ENCODE measurements around the gene NMT1. TPM values are rescaled to one million over a fixed set of nuclear protein-coding genes. Genes with fewer than 3 reads are reported as not detected.

NMT1 gene
- total and polyA plus RNA-seq, 2 of the 13 experiments (the other 11 are each of a cell fraction or from before 2014, with no cell fraction given) = 75.7 to 142 TPM

- TF ChIP-seq FOXM1 (CRISPR knock-in tag; IDR thresholded peaks at IDR 0.05) (no peak), YY1 (IDR thresholded peaks at IDR 0.05; ENCODE audit: insufficient read depth, insufficient replicate concordance, low read depth, low read length) (peak; percentile 85), REL (CRISPR knock-in tag; conservative IDR thresholded peaks at IDR 0.05) (no peak), ELF4 (CRISPR knock-in tag; IDR thresholded peaks at IDR 0.05; ENCODE audit: borderline replicate concordance) (peak; percentile 68; the same call in 1 of the 2 replicates), ZNF816 (CRISPR knock-in tag; IDR thresholded peaks at IDR 0.05; ENCODE audit: borderline replicate concordance) (peak; percentile 92; the same call in 1 of the 2 replicates), ZNF446 (CRISPR knock-in tag; IDR thresholded peaks at IDR 0.05) (peak; percentile 97), ZSCAN20 (CRISPR knock-in tag; IDR thresholded peaks at IDR 0.05; ENCODE audit: borderline replicate concordance) (0 out of 2 replicates have a peak, but pooled peaks have one; percentile 23), ZNF800 (CRISPR knock-in tag; IDR thresholded peaks at IDR 0.05) (peak; percentile 83), HIC2 (CRISPR knock-in tag; IDR thresholded peaks at IDR 0.05; ENCODE audit: low read depth) (peak; percentile 76), ZNF331 (CRISPR knock-in tag; IDR thresholded peaks at IDR 0.05) (peak; percentile 86; the same call in 1 of the 2 replicates), HMG20B (CRISPR knock-in tag; conservative IDR thresholded peaks at IDR 0.05) (peak; percentile 81), ZKSCAN8 (CRISPR knock-in tag; IDR thresholded peaks at IDR 0.05; ENCODE audit: borderline replicate concordance) (peak; percentile 94; the same call in 1 of the 2 replicates), SOX6 (IDR thresholded peaks at IDR 0.05) (no peak), SOX6 (CRISPR knock-in tag; IDR thresholded peaks at IDR 0.05) (peak; percentile 70), ZNF24 (IDR thresholded peaks at IDR 0.05) (no peak; the same call in 1 of the 2 replicates), HCFC1 (IDR thresholded peaks at IDR 0.05; ENCODE audit: low read depth, low read length) (peak; percentile 49), U2AF2 (IDR thresholded peaks at IDR 0.05; ENCODE audit: low read depth, low read length) (no peak), RFX1 (IDR thresholded peaks at IDR 0.05) (no peak), JUND (CRISPR knock-in tag; IDR thresholded peaks at IDR 0.05) (peak; percentile 55), SYNCRIP (IDR thresholded peaks at IDR 0.05; ENCODE audit: insufficient read depth, low read depth, low read length) (no peak), NFIC (IDR thresholded peaks at IDR 0.05; ENCODE audit: low read length) (no peak)
Observed at GRCh38 chr17:45135192-45135977, 74.3 kb downstream of the NMT1 start, which contains the start of gene ACBD4 (continued).

Data from HepG2 (cell line).